GM19099 (cell line): Measurements from ENCODE around the gene YY1AP1.

Experiments used
- POLR2A ChIP-seq: IDR thresholded peaks from 3 replicates; pipeline ENCODE4 v1.6.1; 2011; ENCODE audit warnings: low read depth; ENCODE audit not compliant: insufficient read length; ENCODE audit errors: extremely low read depth

Gene YY1AP1

GRCh38 chr1:155694167-155694566, 5.6 kb upstream of the YY1AP1 start:
- TF ChIP-seq POLR2A: no peak

- no peak for TF ChIP-seq POLR2A
Measured at GRCh38 chr1:155691992-155692528, 3.5 kb upstream of the YY1AP1 start.

GRCh38 chr1:155689081-155689607, 570 bp upstream of the YY1AP1 start, which contains the start of gene DAP3:
Gene DAP3, plus strand, starts transcription at chr1:155689091. Its CDS starts 20,689 bp downstream, at chr1:155709780.
- peak; percentile 83 for TF ChIP-seq POLR2A

- no peak for TF ChIP-seq POLR2A
Measured at GRCh38 chr1:155681776-155682175, 6.8 kb downstream of the YY1AP1 start.

- TF ChIP-seq POLR2A: no peak
Measured at GRCh38 chr1:155680531-155680930, 8.0 kb downstream of the YY1AP1 start.

- TF ChIP-seq POLR2A: no peak
Measured at GRCh38 chr1:155678027-155678426, 10.5 kb downstream of the YY1AP1 start.

GRCh38 chr1:155673003-155673402, 15.6 kb downstream of the YY1AP1 start:
- no peak for TF ChIP-seq POLR2A

- TF ChIP-seq POLR2A: no peak
Measured at GRCh38 chr1:155671750-155672149, 16.8 kb downstream of the YY1AP1 start.

- no peak for TF ChIP-seq POLR2A
Measured at GRCh38 chr1:155669233-155670162, 19.1 kb downstream of the YY1AP1 start.

GRCh38 chr1:155657463-155657862, 31.1 kb downstream of the YY1AP1 start:
- TF ChIP-seq POLR2A: no peak

- TF ChIP-seq POLR2A: no peak
Measured at GRCh38 chr1:155652951-155653350, 35.6 kb downstream of the YY1AP1 start.

- no peak for TF ChIP-seq POLR2A
Measured at GRCh38 chr1:155651861-155652661, 36.5 kb downstream of the YY1AP1 start.

- TF ChIP-seq POLR2A: no peak
Measured at GRCh38 chr1:155650231-155650757, 38.3 kb downstream of the YY1AP1 start.

GRCh38 chr1:155649676-155650075, 38.9 kb downstream of the YY1AP1 start:
- TF ChIP-seq POLR2A: no peak
